Endometrial microvascular endothelial cells (primary cell): ENCODE data around the gene KBTBD12. TPM values are rescaled to one million over a fixed set of nuclear protein-coding genes. Genes with fewer than 3 reads are reported as not detected.

Experiments used
- in situ Hi-C: cut with HindIII; loops from 2 replicates; pipeline ENCODE4 v1.10.0; 2017; ENCODE audit warnings: low sequenced_read_pairs, low pct_unique_long_range_greater_than_20kb; ENCODE audit errors: inconsistent ontology term
- total RNA-seq: library from RNA; depleted of rRNA; stranded (reverse); fragments of >200 nt; gene quantifications from one replicate; pipeline ENCODE4 v1.2.3, GENCODE V29; 2015; ENCODE audit errors: inconsistent ontology term

Gene KBTBD12
- total RNA-seq, 1 donor from 2014 or later = not detected

- in situ Hi-C loops = no loop called here
These were observed 25.1 kb downstream of the KBTBD12 start for GRCh38 chr3:127940116-127940515.

DNA sequence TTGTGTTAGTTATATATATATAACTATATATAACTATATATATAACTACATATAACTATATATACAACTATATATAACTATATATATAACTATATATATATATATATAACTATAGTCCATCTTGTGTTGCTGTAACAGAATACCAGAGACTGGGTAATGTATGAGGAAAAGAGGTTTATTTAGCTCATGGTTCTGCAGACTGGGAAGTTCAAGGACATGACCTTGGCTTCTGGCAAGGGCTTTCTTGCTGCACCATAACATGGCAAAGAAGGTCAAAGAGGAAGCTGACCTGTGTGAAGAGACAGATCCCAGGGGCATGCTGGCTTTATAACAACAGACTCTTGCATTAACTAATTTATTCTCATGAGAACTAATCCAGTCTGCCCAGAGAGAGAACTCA lies 27.6 kb downstream of the KBTBD12 start:
- in situ Hi-C loops = no loop called here

DNA sequence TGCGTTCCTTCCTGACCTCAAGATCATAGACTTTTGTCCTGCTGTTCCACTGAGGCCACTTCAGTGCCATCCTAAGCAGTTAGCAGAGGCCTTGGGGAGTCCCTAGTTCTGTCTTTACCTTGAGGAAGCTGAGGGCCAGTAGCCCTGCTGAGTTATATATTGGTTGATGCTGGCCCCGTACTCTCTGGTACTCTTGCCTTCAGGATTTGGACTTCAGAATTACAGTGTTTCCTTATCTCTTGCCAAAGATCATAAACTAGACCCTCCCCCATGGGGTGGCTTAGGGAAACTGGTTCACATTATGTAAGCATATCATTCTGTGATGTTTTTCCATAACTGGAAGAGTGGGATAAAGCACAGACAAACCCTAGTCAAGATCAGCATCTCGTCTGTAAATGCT lies 33.2 kb downstream of the KBTBD12 start:
- in situ Hi-C loops = no loop called here

GRCh38 chr3:127949446-127950055 lies 34.5 kb downstream of the KBTBD12 start:
- in situ Hi-C loops = no loop called here

DNA sequence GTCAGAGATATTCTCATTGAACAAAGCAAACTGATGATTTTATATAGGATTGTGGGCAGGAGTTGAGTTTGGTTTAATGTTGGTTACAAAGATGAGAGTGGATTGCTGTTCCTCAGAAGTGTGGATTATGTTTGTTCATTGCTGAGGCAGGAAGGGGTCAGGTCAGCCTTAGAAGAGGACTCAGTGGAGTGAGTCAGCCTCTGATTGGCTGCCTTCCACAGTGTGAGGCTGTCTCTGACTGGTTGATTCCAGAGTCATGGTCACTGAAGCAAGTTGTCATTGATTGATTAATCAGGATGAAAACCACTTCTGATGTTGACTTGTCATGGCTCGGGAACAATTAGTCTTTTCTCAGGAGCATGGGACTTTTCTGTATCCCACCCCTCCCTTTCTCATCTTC lies 36.2 kb downstream of the KBTBD12 start:
- in situ Hi-C loops = no loop called here

DNA sequence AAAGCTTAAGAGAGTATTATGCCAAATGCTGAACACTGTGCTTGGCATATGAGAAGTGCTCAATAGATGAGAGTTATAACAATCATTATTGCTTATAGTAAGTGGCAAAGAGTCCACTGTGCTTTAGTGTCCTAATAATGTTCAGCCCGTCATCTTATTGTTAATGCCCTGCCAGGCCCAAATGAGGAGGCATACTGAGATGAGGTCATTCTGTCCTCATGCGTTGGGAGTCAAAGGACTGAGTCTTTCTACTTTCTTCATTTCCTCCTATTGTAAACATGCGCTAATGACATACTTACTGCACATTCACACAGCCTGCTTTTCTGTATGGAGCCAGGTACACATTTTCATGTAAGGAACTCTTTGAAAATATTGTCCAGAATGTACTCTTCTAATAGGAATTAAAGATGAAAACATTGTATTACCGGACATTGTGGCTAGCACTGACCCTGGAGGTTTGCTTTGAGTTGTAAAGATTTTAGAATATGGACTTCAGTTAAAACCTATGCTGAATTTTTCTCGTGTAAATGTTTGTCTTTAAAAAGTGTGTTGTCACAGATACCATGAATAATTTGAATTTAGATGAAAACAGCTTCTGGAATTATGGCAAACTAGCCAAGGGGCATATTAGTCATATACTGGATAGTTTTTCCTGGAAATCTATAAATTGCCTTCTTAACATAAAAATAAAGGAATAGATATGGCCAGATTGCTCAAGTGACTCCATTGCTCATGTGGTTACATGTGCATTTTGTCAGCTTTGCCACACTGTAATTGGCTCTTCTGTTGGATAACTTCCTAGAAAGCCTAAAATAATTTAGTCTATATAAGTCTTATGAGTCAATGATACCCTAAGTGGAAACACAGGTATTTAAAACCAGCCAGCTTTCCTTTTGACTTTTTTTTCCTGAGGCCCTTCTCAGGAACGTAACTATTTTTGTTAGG lies 38.3 kb downstream of the KBTBD12 start:
- in situ Hi-C loops = no loop called here

DNA sequence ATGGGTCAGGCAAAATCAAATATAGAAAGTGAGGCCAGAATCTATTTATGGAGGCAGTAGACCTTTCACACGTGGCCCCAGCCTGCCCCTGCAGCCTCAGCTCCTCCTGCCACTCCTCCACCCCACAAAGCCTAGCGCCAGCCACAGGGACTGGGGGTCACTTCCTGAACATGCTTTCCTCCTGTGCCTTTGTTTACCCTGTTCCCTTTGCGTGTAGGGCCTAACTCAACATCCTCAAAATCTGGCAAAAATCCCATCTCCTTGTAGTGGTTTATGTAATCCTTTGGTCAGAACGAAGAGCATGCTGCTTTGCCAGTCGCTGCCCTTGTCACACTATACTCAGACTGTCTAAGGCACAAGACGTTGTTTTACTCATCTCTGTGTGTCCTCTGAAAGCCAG lies 39.6 kb downstream of the KBTBD12 start:
- in situ Hi-C loops = no loop called here

GRCh38 chr3:127955728-127956127 lies 40.7 kb downstream of the KBTBD12 start:
- in situ Hi-C loops = no loop called here

GRCh38 chr3:127959041-127959440 lies 44.0 kb downstream of the KBTBD12 start:
- in situ Hi-C loops = no loop called here

DNA sequence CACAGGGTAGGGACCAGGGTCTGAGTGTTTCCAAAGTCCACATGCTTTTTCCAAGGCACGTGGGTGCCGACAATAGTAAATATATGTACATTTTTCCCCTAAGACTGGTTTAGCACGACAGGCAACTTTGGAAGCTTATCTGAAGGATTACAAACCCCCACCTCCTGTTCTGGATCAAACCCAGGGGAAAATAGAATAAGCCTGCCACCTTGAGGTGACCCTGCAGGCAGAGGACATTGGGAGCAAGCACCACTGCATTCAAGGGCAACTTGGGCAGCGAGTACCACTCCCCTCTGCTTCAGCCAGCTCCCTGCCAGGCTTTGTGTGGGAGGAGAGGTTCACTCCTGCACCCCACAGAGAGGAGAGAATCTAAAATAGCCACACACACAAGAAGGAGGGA lies 44.8 kb downstream of the KBTBD12 start:
- in situ Hi-C loops = no loop called here

GRCh38 chr3:127960421-127960965 lies 45.5 kb downstream of the KBTBD12 start:
- in situ Hi-C loops = no loop called here

GRCh38 chr3:127961124-127961523 lies 46.1 kb downstream of the KBTBD12 start:
- in situ Hi-C loops = no loop called here

DNA sequence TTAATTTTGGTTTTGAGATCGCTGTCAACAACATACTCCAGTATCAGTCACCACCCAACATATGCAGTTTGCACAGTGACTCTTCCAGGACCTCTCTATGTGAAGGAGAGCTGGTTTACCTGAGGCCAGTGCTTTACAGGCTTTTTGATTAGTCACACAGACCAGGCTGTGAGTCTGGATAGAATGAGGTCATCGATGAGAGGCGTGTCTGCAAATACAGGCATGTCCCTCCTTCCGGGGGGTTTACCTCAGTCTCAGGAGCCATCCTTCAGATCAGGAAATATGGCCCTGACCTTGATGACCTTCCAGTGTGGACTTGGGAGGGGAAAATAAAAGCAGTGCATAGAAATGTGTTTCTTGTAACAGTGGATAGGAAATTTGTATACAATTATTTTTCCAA lies 46.9 kb downstream of the KBTBD12 start:
- in situ Hi-C loops = no loop called here

DNA sequence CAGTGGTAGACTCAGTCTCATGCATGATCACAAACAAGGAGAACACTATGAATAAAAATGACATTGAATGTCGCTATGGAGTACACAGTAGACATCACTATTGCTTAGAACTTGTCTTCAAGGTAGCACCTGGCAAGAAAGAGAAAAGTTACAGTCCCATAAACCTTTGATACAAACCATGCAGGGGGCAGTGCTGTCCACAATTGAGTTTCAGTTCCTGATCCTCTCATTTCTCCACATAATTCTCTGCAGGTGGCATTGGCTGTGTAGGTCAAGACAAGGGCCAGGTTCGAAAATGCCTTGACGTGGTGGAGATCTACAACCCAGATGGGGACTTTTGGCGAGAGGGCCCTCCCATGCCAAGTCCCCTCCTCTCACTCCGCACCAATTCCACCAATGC lies 47.9 kb downstream of the KBTBD12 start:
- in situ Hi-C loops = no loop called here

DNA sequence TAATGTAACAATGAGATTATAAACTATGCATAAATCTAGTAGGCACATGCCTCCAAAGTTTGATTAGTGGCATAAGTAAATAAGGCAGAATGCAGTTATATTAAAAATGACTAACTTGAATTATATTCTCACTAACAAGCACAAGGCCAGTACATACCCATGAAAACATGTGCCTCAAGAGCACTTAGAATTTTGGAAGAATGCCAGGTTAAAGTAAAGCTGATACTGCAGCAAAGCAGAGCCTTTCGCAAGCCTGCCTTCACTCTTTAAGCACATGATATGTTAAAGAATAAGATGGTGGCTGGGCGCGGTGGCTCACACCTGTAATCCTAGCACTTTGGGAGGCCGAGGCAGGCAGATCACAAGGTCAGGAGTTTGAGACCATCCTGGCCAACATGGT lies 49.0 kb downstream of the KBTBD12 start:
- in situ Hi-C loops = no loop called here

DNA sequence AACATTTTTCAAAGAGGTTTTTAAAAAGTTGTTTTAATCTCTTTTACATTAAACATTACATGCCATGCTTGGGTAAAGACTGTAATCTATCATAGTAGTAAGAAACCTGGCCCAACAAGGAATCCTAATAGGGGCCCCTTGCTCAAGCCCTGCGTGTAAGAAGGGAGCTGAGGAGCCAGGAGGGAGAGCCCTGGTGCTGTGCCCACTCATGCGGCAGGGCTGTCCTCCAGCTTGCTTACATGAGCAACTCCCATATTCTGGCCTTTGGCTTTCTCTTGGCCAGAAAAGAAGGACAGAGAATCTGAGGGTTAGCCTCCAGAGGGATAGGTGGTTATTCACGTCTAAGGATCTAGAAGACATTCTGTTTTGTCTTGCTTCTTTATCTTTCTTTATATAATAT lies 49.8 kb downstream of the KBTBD12 start:
- in situ Hi-C loops = no loop called here

DNA sequence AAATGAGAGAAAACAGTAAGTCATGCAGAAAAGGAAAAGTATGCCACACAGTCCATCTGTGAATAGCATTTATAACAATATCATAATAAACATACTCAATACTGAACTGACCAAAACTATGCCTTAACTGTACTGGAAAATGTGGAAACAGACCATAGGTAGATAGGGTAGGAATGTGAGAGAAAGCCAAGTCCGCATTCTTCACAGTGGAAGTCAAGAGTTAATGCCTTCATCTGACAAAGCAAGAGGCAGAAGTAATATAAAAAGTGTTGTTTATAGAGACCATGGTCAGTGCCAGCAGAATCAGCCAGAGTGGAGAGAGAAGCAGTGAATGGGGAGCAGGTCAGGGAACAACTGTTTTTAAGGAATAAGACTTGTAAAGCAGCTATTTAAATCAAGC lies 52.3 kb downstream of the KBTBD12 start:
- in situ Hi-C loops = no loop called here

- in situ Hi-C loops = no loop called here
These were observed 56.0 kb downstream of the KBTBD12 start for GRCh38 chr3:127970966-127971592.

GRCh38 chr3:127974226-127974625 lies 59.2 kb downstream of the KBTBD12 start:
- in situ Hi-C loops = no loop called here
